ENCODE data around the gene UNC45A. TPM values are rescaled to one million over a fixed set of nuclear protein-coding genes. Genes with fewer than 3 reads are reported as not detected.

Gene UNC45A
- total RNA-seq, 4 donors from 2014 or later = 26.3 to 59.3 (median 43.9) TPM

GRCh38 chr15:90987561-90988141 lies 52.6 kb downstream of the UNC45A start:
- no peaks in the 10 kb centered on the region for H3K36me3 ChIP-seq
- TF ChIP-seq CTCF (IDR thresholded peaks at IDR 0.05) = no peak
- TF ChIP-seq POLR2A (IDR thresholded peaks at IDR 0.05) = no peak
- H3K4me1 ChIP-seq = no peaks in the 10 kb centered on the region
- no peak overlapping the region for H3K27ac ChIP-seq
- H3K4me3 ChIP-seq (replicated peaks in 1 of 3) = no peak overlapping the region
- intact Hi-C loops (cut with DNase I) = no loop called here
- no peaks in the 10 kb centered on the region for H3K27me3 ChIP-seq
- WGBS, 2 donors = 69 to 72% methylated on average over 7 of the region's 7 CpGs
- DNase-seq = no peak
- no peaks in the 10 kb centered on the region for H3K9me3 ChIP-seq

- Histone ChIP-seq H3K4me3 (replicated peaks in 1 of 3) (no peak overlapping the region), H3K36me3 (no peaks in the 10 kb centered on the region), H3K27ac (no peak overlapping the region), H3K9me3 (no peaks in the 10 kb centered on the region), H3K4me1 (peaks cover 0 to 1% of the 10 kb centered on the region in 2 donors), H3K27me3 (no peaks in the 10 kb centered on the region)
- 62 to 68% methylated on average over 6 of the region's 6 CpGs for WGBS, 2 donors
- TF ChIP-seq CTCF (IDR thresholded peaks at IDR 0.05) = no peak
- no peak for TF ChIP-seq POLR2A (IDR thresholded peaks at IDR 0.05)
- no peak for DNase-seq
- intact Hi-C loops (cut with DNase I) = no loop called here
These were observed 53.2 kb downstream of the UNC45A start for GRCh38 chr15:90988296-90988695.

DNA sequence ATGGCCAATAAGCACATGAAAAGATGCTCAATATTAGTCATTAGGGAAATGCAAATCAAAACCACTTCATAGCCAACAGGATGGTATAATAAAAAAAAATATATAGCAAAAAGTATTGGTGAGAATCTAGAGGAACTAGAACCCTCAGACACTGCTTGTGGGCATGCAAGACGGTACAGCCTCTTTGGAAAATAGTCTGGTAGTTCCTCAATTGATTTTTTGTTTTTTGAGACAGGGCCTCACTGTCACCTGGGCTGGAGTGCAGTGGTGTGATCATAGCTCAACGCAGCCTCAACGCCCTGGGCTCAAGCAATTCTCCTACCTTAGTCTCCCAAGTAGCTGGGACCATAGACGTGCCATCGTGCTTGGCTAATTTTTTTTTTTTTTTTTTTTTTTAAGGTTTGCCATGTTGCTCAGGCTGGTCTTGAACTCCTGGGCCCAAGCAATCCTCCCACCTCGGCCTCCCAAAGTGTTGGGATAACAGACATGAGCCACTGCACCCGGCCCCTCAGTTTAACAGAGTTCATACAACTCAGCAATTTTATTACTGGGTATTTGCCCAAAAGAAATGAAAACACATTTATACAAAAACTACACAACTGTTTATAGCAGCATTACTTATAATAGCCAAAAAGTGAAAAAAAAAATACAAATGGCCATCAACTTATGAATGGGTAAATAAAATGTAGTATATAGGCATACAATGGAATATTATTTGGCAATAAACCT lies 54.1 kb downstream of the UNC45A start:
- intact Hi-C loops (cut with DNase I) = no loop called here
- WGBS, 2 donors = 87 to 91% methylated on average over 7 of the region's 7 CpGs
- Histone ChIP-seq H3K4me3 (replicated peaks in 1 of 3) (no peak overlapping the region), H3K9me3 (no peaks in the 10 kb centered on the region), H3K4me1 (peaks cover 0 to 6% of the 10 kb centered on the region in 2 donors), H3K36me3 (no peaks in the 10 kb centered on the region), H3K27ac (no peak overlapping the region), H3K27me3 (no peaks in the 10 kb centered on the region)
- TF ChIP-seq CTCF (IDR thresholded peaks at IDR 0.05) = no peak
- no peak for TF ChIP-seq POLR2A (IDR thresholded peaks at IDR 0.05)
- no peak for DNase-seq

GRCh38 chr15:90990446-90990845 lies 55.4 kb downstream of the UNC45A start:
- no peak for DNase-seq
- intact Hi-C loops (cut with DNase I) = no loop called here
- H3K27me3 ChIP-seq = no peaks in the 10 kb centered on the region
- H3K9me3 ChIP-seq = no peaks in the 10 kb centered on the region
- no peak overlapping the region for H3K27ac ChIP-seq
- H3K36me3 ChIP-seq = no peaks in the 10 kb centered on the region
- TF ChIP-seq POLR2A (IDR thresholded peaks at IDR 0.05) (no peak), CTCF (IDR thresholded peaks at IDR 0.05) (no peak)
- peaks cover 0 to 6% of the 10 kb centered on the region in 2 donors for H3K4me1 ChIP-seq
- 97 to 98% methylated on average over 4 of the region's 4 CpGs for WGBS, 2 donors
- no peak overlapping the region for H3K4me3 ChIP-seq (replicated peaks in 1 of 3)

DNA sequence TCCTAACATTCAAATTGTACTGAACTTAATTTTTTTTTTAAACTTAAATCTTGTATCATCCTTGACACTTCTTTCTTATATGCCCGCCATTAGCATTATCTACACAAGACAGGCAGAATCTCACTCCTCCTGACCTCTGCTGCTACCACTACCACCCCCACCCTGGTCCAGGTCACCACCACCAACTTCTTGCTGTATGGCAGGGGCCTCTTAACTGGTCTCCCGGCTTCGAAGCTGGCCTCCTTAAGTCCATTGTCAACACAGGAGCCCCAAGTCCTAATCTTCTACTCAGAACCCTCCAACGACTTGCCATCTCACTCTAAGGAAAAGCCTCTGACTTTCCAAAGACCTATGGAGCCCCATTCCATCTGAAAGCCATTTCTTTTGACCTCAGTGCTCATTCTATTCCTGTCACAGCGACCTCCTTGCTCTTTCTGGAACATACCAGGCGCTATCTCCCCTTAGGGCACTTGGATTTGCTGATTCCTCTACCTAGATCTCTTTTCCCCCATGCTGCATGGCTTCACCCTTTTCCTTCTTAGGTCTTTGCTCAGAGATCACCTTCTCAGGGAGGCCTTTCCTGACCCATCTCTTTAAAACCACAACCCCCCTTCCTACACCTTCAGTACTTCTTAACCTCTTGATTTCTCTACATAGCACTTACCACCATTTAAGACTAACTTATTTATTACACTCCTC lies 56.7 kb downstream of the UNC45A start:
- intact Hi-C loops (cut with DNase I) = no loop called here
- Histone ChIP-seq H3K9me3 (no peaks in the 10 kb centered on the region), H3K4me1 (peaks cover 0 to 6% of the 10 kb centered on the region in 2 donors), H3K27me3 (no peaks in the 10 kb centered on the region), H3K27ac (no peak overlapping the region), H3K36me3 (no peaks in the 10 kb centered on the region), H3K4me3 (replicated peaks in 1 of 3) (no peak overlapping the region)
- WGBS, 2 donors = 85 to 86% methylated on average over 6 of the region's 6 CpGs
- TF ChIP-seq CTCF (IDR thresholded peaks at IDR 0.05) (no peak), POLR2A (IDR thresholded peaks at IDR 0.05) (no peak)
- no peak for DNase-seq

Data from thyroid gland (tissue), 4 donors.